Measurements from ENCODE around the gene RAMP1. TPM values are rescaled to one million over a fixed set of nuclear protein-coding genes. Genes with fewer than 3 reads are reported as not detected.

The RAMP1 gene
- total and polyA plus RNA-seq, 2 of the 4 experiments (the other 2 are of a cell fraction): 15.8 to 77.1 TPM

GRCh38 chr2:237879991-237880560 is 20.7 kb downstream of the RAMP1 start:
- Histone ChIP-seq H3K9me3 (ENCODE audit: control insufficient read depth, insufficient read depth, low read length) (no peaks in the 10 kb centered on the region), H3K4me3 (ENCODE audit: insufficient read depth, low read depth, low read length) (no peak overlapping the region), H2BK120ac (ENCODE audit: low read depth, low read length) (no peak overlapping the region), H3K4me1 (ENCODE audit: control insufficient read depth, insufficient read depth, low read length) (peaks cover 14% of the 10 kb centered on the region), H2AFZ (replicated peaks; ENCODE audit: low read length, poor library complexity) (no peak overlapping the region), H4K8ac (ENCODE audit: low read depth in 2 of 2, low read length in 2 of 2) (no peak overlapping the region), H3K27ac (ENCODE audit: insufficient read depth, low read length) (no peak overlapping the region), H3K9ac (ENCODE audit: low read depth, low read length) (no peak overlapping the region), H3K79me1 (ENCODE audit: low read depth in 1 of 2, low read length in 2 of 2) (no peaks in the 10 kb centered on the region), H4K91ac (ENCODE audit: insufficient read depth, low read depth, low read length) (no peak overlapping the region), H4K5ac (ENCODE audit: low read depth, low read length) (no peak overlapping the region), H2BK5ac (ENCODE audit: low read depth, low read length, poor library complexity, severe bottlenecking) (no peak overlapping the region), H2BK20ac (ENCODE audit: low read depth, low read length) (no peak overlapping the region), H3K14ac (replicated peaks; ENCODE audit: low read depth, low read length) (no peak overlapping the region), H3K23ac (ENCODE audit: low read depth, low read length) (no peak overlapping the region), H3K36me3 (ENCODE audit: control insufficient read depth, insufficient read depth, low read length) (no peaks in the 10 kb centered on the region), H2BK15ac (ENCODE audit: low read depth, low read length) (no peak overlapping the region; the same call in 2 of the 3 replicates), H3K18ac (ENCODE audit: low read depth, low read length) (no peak overlapping the region), H2AK9ac (replicated peaks; ENCODE audit: low read depth, low read length, poor library complexity) (no peak overlapping the region), H4K20me1 (ENCODE audit: insufficient read depth, low read length) (no peaks in the 10 kb centered on the region), H3K4me2 (ENCODE audit: low read depth, low read length) (no peak overlapping the region), H3K4ac (ENCODE audit: low read depth, low read length) (no peak overlapping the region; the same call in 1 of the 2 replicates), H3K27me3 (ENCODE audit: control insufficient read depth, insufficient read depth, low read length) (no peaks in the 10 kb centered on the region), H3K56ac (ENCODE audit: extremely low read depth, insufficient read depth, low read length) (no peak overlapping the region), H2AK5ac (ENCODE audit: low read depth, low read length) (no peak overlapping the region), H3K9me1 (ENCODE audit: insufficient read depth, low read length) (no peaks in the 10 kb centered on the region; the same call in 1 of the 2 replicates)
- intact Hi-C loops (cut with micrococcal nuclease) (no loop called here), in situ Hi-C loops (cut with MboI; ENCODE audit: low sequenced_read_pairs) (no loop called here), dilution Hi-C loops (cut with HindIII; ENCODE audit: low sequenced_read_pairs, unreplicated experiment) (no loop called here)
- POLR2A ChIA-PET (ENCODE audit: unreplicated experiment): no interaction called here
- BruUV-seq (replicated peaks): no TSS peak
- no peak for TF ChIP-seq MAZ (IDR thresholded peaks at IDR 0.05; ENCODE audit: borderline replicate concordance, low read depth, low read length)
- TF ChIP-seq FOS (IDR thresholded peaks at IDR 0.05; ENCODE audit: low read depth, low read length): no peak
- TF ChIP-seq, protein P1, sequence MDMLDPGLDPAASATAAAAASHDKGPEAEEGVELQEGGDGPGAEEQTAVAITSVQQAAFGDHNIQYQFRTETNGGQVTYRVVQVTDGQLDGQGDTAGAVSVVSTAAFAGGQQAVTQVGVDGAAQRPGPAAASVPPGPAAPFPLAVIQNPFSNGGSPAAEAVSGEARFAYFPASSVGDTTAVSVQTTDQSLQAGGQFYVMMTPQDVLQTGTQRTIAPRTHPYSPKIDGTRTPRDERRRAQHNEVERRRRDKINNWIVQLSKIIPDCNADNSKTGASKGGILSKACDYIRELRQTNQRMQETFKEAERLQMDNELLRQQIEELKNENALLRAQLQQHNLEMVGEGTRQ (IDR thresholded peaks at IDR 0.05; ENCODE audit: low read depth, low read length): no peak
- no peak for TF ChIP-seq MAFK (IDR thresholded peaks at IDR 0.05; ENCODE audit: low read depth, low read length)
- TF ChIP-seq, protein P2, sequence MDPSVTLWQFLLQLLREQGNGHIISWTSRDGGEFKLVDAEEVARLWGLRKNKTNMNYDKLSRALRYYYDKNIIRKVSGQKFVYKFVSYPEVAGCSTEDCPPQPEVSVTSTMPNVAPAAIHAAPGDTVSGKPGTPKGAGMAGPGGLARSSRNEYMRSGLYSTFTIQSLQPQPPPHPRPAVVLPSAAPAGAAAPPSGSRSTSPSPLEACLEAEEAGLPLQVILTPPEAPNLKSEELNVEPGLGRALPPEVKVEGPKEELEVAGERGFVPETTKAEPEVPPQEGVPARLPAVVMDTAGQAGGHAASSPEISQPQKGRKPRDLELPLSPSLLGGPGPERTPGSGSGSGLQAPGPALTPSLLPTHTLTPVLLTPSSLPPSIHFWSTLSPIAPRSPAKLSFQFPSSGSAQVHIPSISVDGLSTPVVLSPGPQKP (IDR thresholded peaks at IDR 0.05; ENCODE audit: borderline replicate concordance, low read depth, low read length): no peak
- TF ChIP-seq CTCF (conservative IDR thresholded peaks at IDR 0.05; ENCODE audit: low read depth, low read length): no peak
- no peak for TF ChIP-seq NFE2L2 (IDR thresholded peaks at IDR 0.05; ENCODE audit: low read depth, low read length)
- TF ChIP-seq RFX5 (IDR thresholded peaks at IDR 0.05; ENCODE audit: low read depth, low read length): no peak
- TF ChIP-seq CHD1 (IDR thresholded peaks at IDR 0.05; ENCODE audit: low read depth, low read length): no peak
- TF ChIP-seq CEBPB (IDR thresholded peaks at IDR 0.05; ENCODE audit: low read depth, low read length): no peak
- TF ChIP-seq RCOR1 (IDR thresholded peaks at IDR 0.05; ENCODE audit: insufficient replicate concordance, low read length): no peak
- no peak for TF ChIP-seq BHLHE40 (IDR thresholded peaks at IDR 0.05; ENCODE audit: low read depth, low read length)
- TF ChIP-seq POLR2A (IDR thresholded peaks at IDR 0.05; ENCODE audit: low read depth, low read length): no peak
- TF ChIP-seq MXI1 (IDR thresholded peaks at IDR 0.05; ENCODE audit: borderline replicate concordance, low read depth, low read length): no peak
- no peak for TF ChIP-seq SMC3 (IDR thresholded peaks at IDR 0.05; ENCODE audit: low read depth, low read length)
- no peak for TF ChIP-seq RAD21 (IDR thresholded peaks at IDR 0.05; ENCODE audit: low read length)
- DNase-seq (no peak), ATAC-seq (ENCODE audit: low read depth) (no peak)
- CTCF ChIA-PET: interaction anchor here (0.6 kb wide), 1 partner anchor 19 kb away, joined by 3 read pairs; no protein-coding TSS in a partner anchor
- WGBS, 2 experiments (ENCODE audit: extremely low coverage in 2 of 2, insufficient read length in 1 of 2): 100% methylated on average over 5 of the region's 12 CpGs; no CpG with 5 or more reads in 1 of the 2 experiments
